ENCODE data around the gene TLE2. TPM values are rescaled to one million over a fixed set of nuclear protein-coding genes. Genes with fewer than 3 reads are reported as not detected.

TLE2 gene
- total RNA-seq, 1 experiment from 2014 or later = 3.1 TPM

DNA sequence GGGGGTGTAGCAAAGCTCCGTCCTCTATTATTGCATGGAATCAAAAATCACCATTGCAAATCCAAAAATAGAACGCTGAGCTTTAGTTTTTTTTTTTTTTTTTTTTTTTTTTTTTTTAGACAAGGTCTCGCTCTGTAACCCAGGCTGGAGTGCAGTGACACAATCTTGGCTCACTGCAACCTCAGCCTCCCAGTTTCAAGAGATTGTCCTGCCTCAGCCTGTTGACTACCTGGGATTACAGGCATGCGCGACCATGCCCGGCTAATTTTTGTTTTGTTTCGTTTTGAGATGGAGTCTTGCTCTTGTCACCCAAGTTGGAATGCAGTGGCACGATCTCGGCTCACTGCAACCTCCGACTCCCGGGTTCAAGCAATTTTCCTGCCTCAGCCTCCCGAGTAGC lies 69.0 kb downstream of the TLE2 start:
- TF ChIP-seq, protein P1, sequence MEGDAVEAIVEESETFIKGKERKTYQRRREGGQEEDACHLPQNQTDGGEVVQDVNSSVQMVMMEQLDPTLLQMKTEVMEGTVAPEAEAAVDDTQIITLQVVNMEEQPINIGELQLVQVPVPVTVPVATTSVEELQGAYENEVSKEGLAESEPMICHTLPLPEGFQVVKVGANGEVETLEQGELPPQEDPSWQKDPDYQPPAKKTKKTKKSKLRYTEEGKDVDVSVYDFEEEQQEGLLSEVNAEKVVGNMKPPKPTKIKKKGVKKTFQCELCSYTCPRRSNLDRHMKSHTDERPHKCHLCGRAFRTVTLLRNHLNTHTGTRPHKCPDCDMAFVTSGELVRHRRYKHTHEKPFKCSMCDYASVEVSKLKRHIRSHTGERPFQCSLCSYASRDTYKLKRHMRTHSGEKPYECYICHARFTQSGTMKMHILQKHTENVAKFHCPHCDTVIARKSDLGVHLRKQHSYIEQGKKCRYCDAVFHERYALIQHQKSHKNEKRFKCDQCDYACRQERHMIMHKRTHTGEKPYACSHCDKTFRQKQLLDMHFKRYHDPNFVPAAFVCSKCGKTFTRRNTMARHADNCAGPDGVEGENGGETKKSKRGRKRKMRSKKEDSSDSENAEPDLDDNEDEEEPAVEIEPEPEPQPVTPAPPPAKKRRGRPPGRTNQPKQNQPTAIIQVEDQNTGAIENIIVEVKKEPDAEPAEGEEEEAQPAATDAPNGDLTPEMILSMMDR (conservative IDR thresholded peaks at IDR 0.05) = no peak
- WGBS (ENCODE audit: extremely low coverage, insufficient read length, low lambda C conversion rate) = no CpG with 5 or more reads among the region's 12 CpGs
- no peaks in the 10 kb centered on the region for H3K79me2 ChIP-seq (ENCODE audit: insufficient read depth, low read length)
- no peak overlapping the region for H3K4ac ChIP-seq (ENCODE audit: low read depth, low read length)
- no peak for DNase-seq
- H3K79me1 ChIP-seq (ENCODE audit: insufficient read depth, low read depth, low read length, poor library complexity, severe bottlenecking) = no peaks in the 10 kb centered on the region
- H4K8ac ChIP-seq (replicated peaks; ENCODE audit: insufficient read length, low read depth, low read length) = no peak overlapping the region
- no peaks in the 10 kb centered on the region for H3K27me3 ChIP-seq (ENCODE audit: insufficient read depth, low read length)
- no peaks in the 10 kb centered on the region for H3K23me2 ChIP-seq (ENCODE audit: insufficient read length, low read depth, low read length, poor library complexity, severe bottlenecking)
- H3K23ac ChIP-seq (ENCODE audit: insufficient read length, low read depth, low read length) = no peak overlapping the region
- no peak overlapping the region for H3K27ac ChIP-seq (ENCODE audit: insufficient read length, low read depth, low read length)
- H3T11ph ChIP-seq (ENCODE audit: low read length) = no peak overlapping the region
- H3K18ac ChIP-seq (ENCODE audit: insufficient read length, low read depth, low read length) = no peak overlapping the region
- H3K4me1 ChIP-seq (ENCODE audit: insufficient read depth, low read length) = no peaks in the 10 kb centered on the region
- Mint-ChIP-seq H3K27ac (no peak overlapping the region), H3K36me3 (ENCODE audit: insufficient read depth in 1 of 3, low read depth in 3 of 3) (no peaks in the 10 kb centered on the region), H3K27me3 (ENCODE audit: low read depth) (peaks cover 7% of the 10 kb centered on the region), H3K9me3 (peaks cover 0 to 1% of the 10 kb centered on the region in 2 experiments; a peak in 3 of 5 replicates), H3K4me3 (no peak overlapping the region), H3K4me1 (peaks cover 2% of the 10 kb centered on the region in 2 experiments; a peak in 3 of 4 replicates)
- H2BK20ac ChIP-seq (ENCODE audit: low read depth, low read length, poor library complexity, severe bottlenecking) = no peak overlapping the region
- no peaks in the 10 kb centered on the region for H4K20me1 ChIP-seq (ENCODE audit: control insufficient read depth, insufficient read depth, insufficient read length)
- no peak overlapping the region for H3K56ac ChIP-seq (ENCODE audit: insufficient read length, low read depth, low read length)
- no peaks in the 10 kb centered on the region for H3K9me3 ChIP-seq (ENCODE audit: control insufficient read depth, low read depth, low read length)
- no peak overlapping the region for H2BK5ac ChIP-seq (ENCODE audit: insufficient read length, low read length)
- H2AK5ac ChIP-seq (ENCODE audit: insufficient read length, low read length) = no peak overlapping the region
- H4K5ac ChIP-seq (ENCODE audit: insufficient read length, low read depth, low read length) = no peak overlapping the region
- H3K14ac ChIP-seq (ENCODE audit: insufficient read depth, low read length) = no peak overlapping the region
- no peak overlapping the region for H2BK12ac ChIP-seq (ENCODE audit: insufficient read length, low read depth, low read length)
- H2AFZ ChIP-seq (ENCODE audit: low read length) = no peak overlapping the region
- no peak overlapping the region for H3K4me2 ChIP-seq (ENCODE audit: insufficient read depth, insufficient read length, low read length)
- no peak overlapping the region for H2BK120ac ChIP-seq (ENCODE audit: low read depth, low read length, poor library complexity, severe bottlenecking)
- H2BK15ac ChIP-seq (ENCODE audit: low read depth, low read length) = no peak overlapping the region
- no peak overlapping the region for H3K9ac ChIP-seq (ENCODE audit: extremely low read depth, insufficient read length, low read length)
- H4K91ac ChIP-seq (ENCODE audit: insufficient read length, low read depth, low read length) = no peak overlapping the region

Measured in H9 (cell line).